Lower lobe of right lung (tissue), 2 donors: ENCODE data around the gene FBXW2. TPM values are rescaled to one million over a fixed set of nuclear protein-coding genes. Genes with fewer than 3 reads are reported as not detected.

Experiments used
- ATAC-seq, 2 donors: fragments of 200-7000 bp; cut with Tn5 transposase; one replicate each; pipeline ENCODE4 v1.9.1; 2020 to 2022; ENCODE audit warnings: mild to moderate bottlenecking in 2 of 2, moderate library complexity in 2 of 2
- DNase-seq: peaks from one replicate; pipeline ENCODE4 v3.0.0-alpha.2; 2020
- H3K27ac ChIP-seq: fragments of 200-600 bp; one replicate; pipeline ENCODE4 v1.8.0; 2022
- H3K27me3 ChIP-seq: fragments of 200-600 bp; one replicate; pipeline ENCODE4 v1.8.0; 2022; ENCODE audit warnings: low read depth
- H3K36me3 ChIP-seq: fragments of 200-600 bp; one replicate; pipeline ENCODE4 v1.8.0; 2022; ENCODE audit warnings: mild to moderate bottlenecking
- H3K4me1 ChIP-seq: fragments of 200-600 bp; one replicate; pipeline ENCODE4 v1.8.0; 2022
- H3K4me3 ChIP-seq: fragments of 200-600 bp; one replicate; pipeline ENCODE4 v1.8.0; 2022; ENCODE audit warnings: mild to moderate bottlenecking
- H3K9me3 ChIP-seq: fragments of 200-600 bp; one replicate; pipeline ENCODE4 v1.8.0; 2022
- intact Hi-C: fragments of 100-400 bp; cut with DNase I; formaldehyde crosslinking; loops from one replicate; pipeline ENCODE4 v1.11.0; 2022
- total RNA-seq: library from RNA; stranded (reverse); fragmentation: NEBNext Ultra II Directional; extraction: Animal tissue kit (Norgen Biotek cat#: 25700); gene quantifications from one replicate; pipeline ENCODE4 v1.2.1, GENCODE V29; 2021
- TF ChIP-seq, protein P1 (sequence below): fragments of 200-600 bp; IDR thresholded peaks from one replicate; pipeline ENCODE4 v1.8.0; 2022; ENCODE audit warnings: antibody characterized with exemption, mild to moderate bottlenecking
- donor health status: DM: no; HTN: yes; CAD: no; lungs with severe emphysema.

FBXW2 gene
- total RNA-seq, 1 donor from 2014 or later = 76.7 TPM

DNA sequence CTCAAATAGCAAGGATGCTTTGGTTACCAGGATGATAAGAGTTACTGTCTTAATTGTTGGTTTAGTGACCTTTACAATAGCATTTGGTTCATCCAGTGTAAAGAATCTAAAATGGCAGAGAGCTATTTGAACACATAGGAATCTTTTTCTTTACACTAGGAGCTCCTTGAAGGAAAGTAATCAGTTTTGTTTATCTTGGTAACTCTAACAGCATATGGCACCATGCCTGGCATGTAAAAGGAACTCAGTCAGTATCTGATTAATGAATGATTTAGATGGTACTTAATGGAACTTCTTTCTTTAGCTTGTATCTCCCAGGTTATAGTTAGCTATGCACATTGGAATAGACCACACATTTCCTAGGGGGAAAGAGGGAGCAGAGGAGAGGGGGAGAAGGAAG, 39.6 kb upstream of the FBXW2 start:
- Histone ChIP-seq H3K27me3 (no peaks in the 10 kb centered on the region), H3K4me3 (no peak overlapping the region), H3K27ac (no peak overlapping the region), H3K36me3 (peaks cover 70% of the 10 kb centered on the region), H3K4me1 (peaks cover 4% of the 10 kb centered on the region), H3K9me3 (no peaks in the 10 kb centered on the region)
- no peak for ATAC-seq
- DNase-seq = no peak
- TF ChIP-seq, protein P1, sequence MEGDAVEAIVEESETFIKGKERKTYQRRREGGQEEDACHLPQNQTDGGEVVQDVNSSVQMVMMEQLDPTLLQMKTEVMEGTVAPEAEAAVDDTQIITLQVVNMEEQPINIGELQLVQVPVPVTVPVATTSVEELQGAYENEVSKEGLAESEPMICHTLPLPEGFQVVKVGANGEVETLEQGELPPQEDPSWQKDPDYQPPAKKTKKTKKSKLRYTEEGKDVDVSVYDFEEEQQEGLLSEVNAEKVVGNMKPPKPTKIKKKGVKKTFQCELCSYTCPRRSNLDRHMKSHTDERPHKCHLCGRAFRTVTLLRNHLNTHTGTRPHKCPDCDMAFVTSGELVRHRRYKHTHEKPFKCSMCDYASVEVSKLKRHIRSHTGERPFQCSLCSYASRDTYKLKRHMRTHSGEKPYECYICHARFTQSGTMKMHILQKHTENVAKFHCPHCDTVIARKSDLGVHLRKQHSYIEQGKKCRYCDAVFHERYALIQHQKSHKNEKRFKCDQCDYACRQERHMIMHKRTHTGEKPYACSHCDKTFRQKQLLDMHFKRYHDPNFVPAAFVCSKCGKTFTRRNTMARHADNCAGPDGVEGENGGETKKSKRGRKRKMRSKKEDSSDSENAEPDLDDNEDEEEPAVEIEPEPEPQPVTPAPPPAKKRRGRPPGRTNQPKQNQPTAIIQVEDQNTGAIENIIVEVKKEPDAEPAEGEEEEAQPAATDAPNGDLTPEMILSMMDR = no peak
- intact Hi-C loops = no loop called here

DNA sequence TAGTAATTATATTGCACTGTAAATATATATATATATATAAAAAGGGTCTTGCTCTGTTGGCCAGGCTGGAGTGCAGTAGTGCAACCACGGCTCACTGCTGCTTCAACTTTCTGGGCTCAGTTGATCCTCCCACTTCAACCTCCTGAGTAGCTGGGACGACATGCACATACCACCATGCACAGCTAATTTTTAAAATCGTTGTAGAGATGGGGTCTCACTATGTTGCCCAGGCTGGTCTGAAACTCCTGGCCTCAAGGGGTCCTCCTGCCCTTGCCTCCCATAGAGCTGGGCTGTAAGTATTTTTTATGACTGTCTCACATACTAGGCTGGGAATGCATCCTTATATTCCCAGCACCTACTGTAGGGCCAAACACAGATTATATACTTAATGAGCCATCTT, 37.6 kb upstream of the FBXW2 start:
- TF ChIP-seq, protein P1 = no peak
- no peaks in the 10 kb centered on the region for H3K27me3 ChIP-seq
- no peak overlapping the region for H3K27ac ChIP-seq
- H3K9me3 ChIP-seq = no peaks in the 10 kb centered on the region
- peaks cover 81% of the 10 kb centered on the region for H3K36me3 ChIP-seq
- H3K4me3 ChIP-seq = no peak overlapping the region
- DNase-seq (no peak), ATAC-seq (no peak)
- intact Hi-C loops = no loop called here
- H3K4me1 ChIP-seq = peaks cover 4% of the 10 kb centered on the region

DNA sequence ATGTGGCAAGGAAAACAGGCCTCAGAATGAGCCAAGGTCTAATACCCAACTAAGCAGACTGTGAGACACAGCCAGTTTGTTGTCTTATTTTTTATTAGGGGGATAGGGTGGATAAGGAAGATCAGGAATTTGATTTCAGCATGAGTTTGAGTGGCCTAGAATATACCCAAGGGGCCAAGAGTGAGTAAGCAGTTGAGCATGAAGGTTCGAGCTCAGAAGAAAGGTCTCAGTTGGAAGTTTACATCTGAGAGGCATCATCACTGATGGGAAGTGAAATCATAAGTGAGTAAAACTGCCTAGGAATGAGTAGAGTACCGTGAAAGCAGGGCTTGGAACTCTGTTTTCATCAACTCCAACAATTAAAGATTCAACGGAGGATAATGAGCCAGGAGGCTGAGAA, 36.9 kb upstream of the FBXW2 start:
- TF ChIP-seq, protein P1 = no peak
- H3K36me3 ChIP-seq = peaks cover 85% of the 10 kb centered on the region
- H3K4me3 ChIP-seq = no peak overlapping the region
- H3K4me1 ChIP-seq = peaks cover 4% of the 10 kb centered on the region
- H3K27ac ChIP-seq = no peak overlapping the region
- no peaks in the 10 kb centered on the region for H3K9me3 ChIP-seq
- no peaks in the 10 kb centered on the region for H3K27me3 ChIP-seq
- ATAC-seq (no peak), DNase-seq (no peak)
- intact Hi-C loops = no loop called here

DNA sequence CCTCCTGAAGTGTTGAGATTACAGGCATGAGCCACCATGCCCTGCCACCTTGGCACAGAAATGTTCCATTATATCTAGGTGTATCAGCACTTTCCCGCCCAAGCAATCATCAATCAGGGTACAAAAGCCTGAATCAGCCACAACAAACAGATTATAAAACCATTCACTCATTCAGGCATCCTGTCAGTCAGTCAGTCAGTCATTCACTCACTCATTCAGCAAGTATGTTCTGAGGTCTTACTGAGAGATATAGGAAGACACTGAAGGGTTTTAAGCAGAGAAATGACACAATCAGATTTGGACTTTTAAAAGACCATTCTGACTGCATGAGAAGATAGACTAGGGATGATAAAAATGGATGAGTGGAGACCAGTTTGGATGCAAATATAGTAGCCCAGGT, 36.4 kb upstream of the FBXW2 start:
- ATAC-seq = no peak
- H3K4me1 ChIP-seq = peaks cover 4% of the 10 kb centered on the region
- H3K9me3 ChIP-seq = no peaks in the 10 kb centered on the region
- TF ChIP-seq, protein P1 = no peak
- no peak for DNase-seq
- no peaks in the 10 kb centered on the region for H3K27me3 ChIP-seq
- no peak overlapping the region for H3K27ac ChIP-seq
- peaks cover 85% of the 10 kb centered on the region for H3K36me3 ChIP-seq
- no peak overlapping the region for H3K4me3 ChIP-seq
- intact Hi-C loops = no loop called here

DNA sequence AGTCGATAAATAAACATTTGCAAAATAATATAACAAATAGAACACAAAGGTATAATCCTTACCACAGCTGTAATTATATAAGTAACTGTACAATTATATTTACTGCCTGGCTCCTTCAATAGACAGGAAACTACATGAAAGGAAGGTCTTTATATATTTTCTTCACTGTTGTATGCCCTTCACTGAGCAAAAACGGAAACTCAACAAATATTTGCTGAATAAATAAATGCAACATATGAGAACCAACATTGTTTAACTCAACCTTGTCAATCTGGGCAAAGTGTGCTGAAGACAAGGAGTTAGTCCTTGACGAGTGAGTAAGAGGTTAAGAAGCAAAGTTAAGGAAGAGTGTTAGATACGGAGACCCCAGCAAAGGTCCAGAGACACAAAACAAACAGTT, 26.9 kb upstream of the FBXW2 start:
- no peak overlapping the region for H3K27ac ChIP-seq
- TF ChIP-seq, protein P1 = no peak

DNA sequence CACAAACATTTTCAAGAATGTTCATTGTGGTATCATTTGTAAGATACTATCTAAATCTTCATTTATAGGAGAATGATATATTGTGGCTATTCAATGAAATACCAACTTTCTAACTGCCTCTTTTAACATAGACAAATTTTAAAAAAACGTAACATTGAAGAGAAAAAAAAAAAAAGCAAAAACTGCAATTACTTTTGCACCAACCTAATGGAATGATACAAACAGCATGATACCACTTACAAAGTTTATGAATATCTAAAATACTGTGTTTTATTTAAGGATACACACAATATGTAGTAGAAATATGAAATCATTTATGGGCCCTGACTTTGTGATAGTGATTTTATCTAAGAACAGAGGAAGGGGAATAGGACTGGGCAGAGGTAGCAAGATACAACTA, 25.4 kb upstream of the FBXW2 start:
- ATAC-seq (no peak), DNase-seq (no peak)
- intact Hi-C loops = no loop called here
- TF ChIP-seq, protein P1 = no peak
- peaks cover 82% of the 10 kb centered on the region for H3K36me3 ChIP-seq
- H3K4me1 ChIP-seq = no peaks in the 10 kb centered on the region
- H3K27ac ChIP-seq = no peak overlapping the region
- H3K9me3 ChIP-seq = no peaks in the 10 kb centered on the region
- no peak overlapping the region for H3K4me3 ChIP-seq
- no peaks in the 10 kb centered on the region for H3K27me3 ChIP-seq

More for the DNA sequence above, 26.9 kb upstream of the FBXW2 start:
- Histone ChIP-seq H3K36me3 (peaks cover 96% of the 10 kb centered on the region), H3K27me3 (no peaks in the 10 kb centered on the region), H3K9me3 (no peaks in the 10 kb centered on the region), H3K4me1 (no peaks in the 10 kb centered on the region), H3K4me3 (no peak overlapping the region)
- DNase-seq (no peak), ATAC-seq (no peak)
- intact Hi-C loops = no loop called here
